GM12891 (cell line): ENCODE measurements around the gene NFE2L2.

Experiments
- DNase-seq: peaks from one replicate; pipeline ENCODE4 v3.0.0; 2011; ENCODE audit warnings: low spot score; ENCODE audit not compliant: insufficient read length
- FAIRE-seq: peaks from 2 replicates; lab custom pipeline; 2011; peaks lifted over from hg19 to GRCh38; lab: Jason Lieb, UNC
- PAX5 ChIP-seq: IDR thresholded peaks from 2 replicates; pipeline ENCODE4 v1.6.1; 2011; ENCODE audit warnings: low read length, moderate library complexity, mild to moderate bottlenecking; ENCODE audit not compliant: insufficient read depth, severe bottlenecking
- POLR2A ChIP-seq: IDR thresholded peaks from 2 replicates; pipeline ENCODE4 v1.6.1; 2011; ENCODE audit warnings: low read depth, low read length, control low read depth
- POLR2AphosphoS5 ChIP-seq: IDR thresholded peaks from 2 replicates; pipeline ENCODE4 v1.6.1; 2011; ENCODE audit warnings: low read depth, low read length, control low read depth
- POU2F2 ChIP-seq: IDR thresholded peaks from 2 replicates; pipeline ENCODE4 v1.6.1; 2011; ENCODE audit warnings: low read depth, mild to moderate bottlenecking, control low read depth, low read length, moderate library complexity
- SPI1 ChIP-seq: IDR thresholded peaks from 2 replicates; pipeline ENCODE4 v1.6.1; 2011; ENCODE audit warnings: low read depth, low read length, control low read depth
- TAF1 ChIP-seq: IDR thresholded peaks from 2 replicates; pipeline ENCODE4 v1.6.1; 2011; ENCODE audit warnings: low read depth, low read length, control low read depth

The NFE2L2 gene

GRCh38 chr2:177281400-177282180 is 17.1 kb upstream of the NFE2L2 start:
- no peak for TF ChIP-seq POLR2A
- DNase-seq (no peak), FAIRE-seq (peak; percentile 35)

DNA sequence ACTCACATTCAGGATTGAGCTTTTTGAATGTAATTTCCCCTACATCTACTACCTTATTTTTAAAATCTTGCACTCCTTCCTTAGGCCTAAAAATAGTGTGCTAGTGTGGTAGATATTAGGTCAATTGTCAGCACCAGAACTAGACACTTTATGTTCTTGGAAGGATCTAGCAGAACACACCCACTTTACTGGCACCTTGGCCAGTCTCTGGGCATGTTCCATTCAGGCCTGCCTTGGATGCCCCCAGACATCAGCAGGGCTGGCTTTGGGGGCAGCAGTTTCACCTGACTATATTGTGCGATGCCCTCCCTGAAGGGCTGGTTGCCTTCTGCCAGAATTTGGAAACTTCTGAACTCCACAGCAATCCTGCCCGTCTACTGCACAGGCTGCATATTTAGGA is 15.3 kb upstream of the NFE2L2 start:
- FAIRE-seq: no peak
- DNase-seq: no peak
- TF ChIP-seq TAF1 (no peak), SPI1 (no peak), POLR2AphosphoS5 (no peak), POU2F2 (no peak), POLR2A (no peak), PAX5 (no peak)

DNA sequence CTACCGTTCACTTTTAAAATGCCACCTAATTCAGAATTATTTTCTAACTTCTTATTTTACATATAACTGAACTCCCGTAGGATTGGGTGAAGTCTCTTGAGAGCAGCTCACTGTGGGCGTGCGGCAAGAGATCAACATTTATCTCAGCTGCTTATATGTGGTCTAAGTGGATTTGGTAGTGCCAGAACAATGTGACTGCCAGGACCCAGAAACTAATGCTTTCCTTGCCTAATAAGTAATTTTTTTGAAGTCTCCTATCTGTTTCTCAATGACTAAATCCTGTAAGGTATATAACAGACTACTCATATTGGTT is 11.2 kb upstream of the NFE2L2 start:
- TF ChIP-seq POLR2AphosphoS5 (no peak), POU2F2 (no peak), SPI1 (no peak), PAX5 (no peak)
- DNase-seq (no peak), FAIRE-seq (no peak)

DNA sequence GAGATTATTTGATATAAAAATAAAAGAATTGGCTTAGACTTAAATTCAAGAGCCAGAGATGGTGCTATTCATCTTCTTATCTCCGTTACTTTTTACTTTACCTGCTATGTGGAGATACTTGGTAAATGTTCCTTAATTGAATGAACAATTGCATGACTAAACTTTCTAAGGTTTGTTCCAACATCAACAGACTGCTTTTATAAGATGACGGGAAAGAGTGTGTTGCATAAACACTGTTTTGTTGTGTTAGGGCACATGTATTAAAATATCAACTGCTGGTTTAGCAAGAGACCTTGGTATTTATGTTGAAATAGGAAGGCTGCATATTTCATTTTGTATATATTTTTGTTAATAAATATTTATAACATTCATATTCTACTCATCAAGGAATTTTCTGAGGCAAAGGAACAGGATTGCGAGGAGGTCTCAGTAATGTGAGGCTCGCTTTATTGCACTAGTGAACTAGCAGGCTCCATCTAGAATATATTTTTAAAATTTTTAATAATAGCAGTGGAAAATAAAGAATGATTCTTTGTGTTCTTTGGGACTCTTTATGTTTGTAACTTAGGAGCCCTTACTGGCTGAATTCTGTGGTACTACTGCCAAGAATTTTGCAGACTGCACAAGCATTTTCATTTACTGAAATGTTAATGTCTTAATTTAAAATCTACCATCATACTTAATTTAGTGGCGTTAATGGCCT is 10.7 kb upstream of the NFE2L2 start:
- TF ChIP-seq POLR2A: no peak
- TF ChIP-seq SPI1: no peak
- no peak for TF ChIP-seq TAF1
- no peak for TF ChIP-seq POU2F2
- no peak for TF ChIP-seq POLR2AphosphoS5
- no peak for TF ChIP-seq PAX5
- FAIRE-seq (no peak), DNase-seq (no peak)

DNA sequence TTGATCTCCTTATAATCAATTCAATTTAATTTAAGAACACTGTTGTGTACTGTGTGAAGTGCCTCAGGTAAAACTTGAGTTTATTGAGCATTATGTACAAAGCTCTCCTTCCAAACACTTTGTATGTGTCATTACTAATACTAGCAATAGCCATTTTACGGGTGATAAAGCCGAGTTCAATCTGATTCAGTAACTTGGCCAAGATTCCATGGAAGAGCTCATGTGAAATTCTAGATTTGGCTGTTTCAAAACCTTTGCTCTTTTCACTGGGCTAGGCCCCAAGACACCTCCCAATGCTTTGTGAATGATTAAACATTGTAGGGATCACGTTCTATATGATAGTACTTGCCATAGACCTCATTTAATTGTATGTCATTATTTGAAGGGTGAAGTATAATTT is 8.9 kb upstream of the NFE2L2 start:
- no peak for FAIRE-seq
- TF ChIP-seq POU2F2 (no peak), POLR2A (no peak)
- DNase-seq: no peak

- no peak for FAIRE-seq
- TF ChIP-seq POLR2AphosphoS5 (no peak), SPI1 (no peak), POU2F2 (no peak)
These were observed 8.2 kb upstream of the NFE2L2 start for GRCh38 chr2:177272765-177273164.

DNA sequence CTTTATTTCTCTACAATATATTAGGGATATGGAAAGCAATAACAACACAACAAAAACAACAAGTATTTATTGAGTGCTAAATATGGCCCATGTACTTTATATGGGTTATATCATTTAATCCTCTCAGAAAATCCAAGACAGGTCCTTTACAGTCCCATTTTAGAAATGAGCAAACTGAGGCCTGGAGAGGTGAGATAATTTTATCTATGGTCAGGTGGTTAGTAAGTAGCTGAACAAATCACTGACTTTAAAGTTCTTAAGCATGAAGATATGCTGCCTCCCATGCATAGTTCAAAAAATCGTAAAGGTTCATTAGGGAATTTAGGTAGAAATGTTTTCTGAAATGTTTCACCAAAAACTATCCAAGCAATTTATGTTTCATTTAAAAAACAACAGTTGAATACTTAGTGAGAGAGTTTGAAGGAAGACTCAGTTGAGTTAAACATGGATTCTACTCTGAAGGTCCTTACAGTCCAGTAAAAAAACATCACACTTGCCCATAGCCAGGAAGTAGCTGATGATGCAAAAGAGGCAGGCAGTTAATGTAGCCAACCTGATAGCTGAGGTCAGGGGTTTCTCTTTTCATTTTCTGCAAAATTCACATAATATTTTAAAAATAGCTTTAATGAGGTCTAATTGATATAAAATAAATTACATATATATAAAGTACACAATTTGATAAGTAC is 7.6 kb upstream of the NFE2L2 start:
- DNase-seq (no peak), FAIRE-seq (no peak)
- TF ChIP-seq SPI1 (no peak), POU2F2 (no peak), POLR2AphosphoS5 (no peak), PAX5 (no peak), POLR2A (no peak), TAF1 (no peak)

More at GRCh38 chr2:177272765-177273164, 8.2 kb upstream of the NFE2L2 start:
- DNase-seq: no peak

- TF ChIP-seq PAX5: no peak
- no peak for TF ChIP-seq POLR2A
- no peak for TF ChIP-seq TAF1
- TF ChIP-seq POU2F2: no peak
- no peak for TF ChIP-seq POLR2AphosphoS5
- no peak for TF ChIP-seq SPI1
- FAIRE-seq: no peak
- no peak for DNase-seq
These were observed 6.0 kb upstream of the NFE2L2 start for GRCh38 chr2:177270531-177270930.

GRCh38 chr2:177268901-177269300 is 4.4 kb upstream of the NFE2L2 start:
- no peak for TF ChIP-seq POU2F2
- TF ChIP-seq TAF1: no peak
- TF ChIP-seq SPI1: no peak
- TF ChIP-seq PAX5: no peak
- no peak for TF ChIP-seq POLR2AphosphoS5
- no peak for TF ChIP-seq POLR2A
- no peak for DNase-seq
- no peak for FAIRE-seq
